ENCODE data around the gene RAPH1. TPM values are rescaled to one million over a fixed set of nuclear protein-coding genes. Genes with fewer than 3 reads are reported as not detected.
"Not testable (repeated sequence)": the region's sequence is repeated elsewhere in the genome, so short reads cannot be mapped to it uniquely, and the experiment has no call there.

Gene RAPH1
- total RNA-seq, 1 experiment from 2014 or later = not detected

DNA sequence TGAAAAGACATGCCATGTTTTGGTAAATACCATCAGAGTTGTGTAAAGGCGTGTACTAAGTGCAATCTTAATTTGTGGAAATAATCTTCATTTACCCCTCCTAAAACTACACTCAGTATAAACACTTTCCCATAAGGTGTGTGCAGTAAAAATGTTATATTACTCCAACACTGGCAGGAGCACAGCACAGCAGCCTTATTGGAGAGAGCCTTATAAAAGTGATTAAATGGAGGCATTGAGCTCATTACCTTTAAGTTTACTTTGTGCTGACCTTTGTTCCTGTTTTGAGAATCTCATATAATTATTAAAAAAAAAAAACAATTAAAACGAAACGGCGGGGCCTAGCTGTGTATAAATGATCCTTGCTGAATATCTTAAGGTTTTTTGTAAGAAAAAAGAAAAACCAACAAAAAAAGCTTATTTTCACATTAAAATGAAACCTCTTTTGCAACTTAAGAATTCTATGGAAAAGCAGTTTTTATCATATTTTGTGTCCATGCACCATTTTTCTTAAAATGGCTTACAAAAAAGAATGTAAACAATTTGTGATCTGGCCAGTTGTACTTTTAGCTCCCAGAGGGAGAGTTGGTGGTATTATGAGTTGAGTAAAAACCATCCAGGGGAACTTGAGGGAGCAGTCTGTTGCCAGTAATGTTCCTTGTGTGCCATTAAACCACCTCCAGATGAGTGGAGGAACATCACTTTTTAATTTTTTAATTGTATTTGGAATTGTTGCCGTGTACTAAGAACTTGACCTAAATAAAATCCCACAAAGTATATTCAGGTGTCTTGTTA is 103.5 kb downstream of the RAPH1 start:
- Histone ChIP-seq H3K4me2 (ENCODE audit: low read depth, low read length, poor library complexity, severe bottlenecking) (no peak overlapping the region), H3K9me2 (replicated peaks; ENCODE audit: insufficient read depth, low read length) (no peaks in the 10 kb centered on the region)

DNA sequence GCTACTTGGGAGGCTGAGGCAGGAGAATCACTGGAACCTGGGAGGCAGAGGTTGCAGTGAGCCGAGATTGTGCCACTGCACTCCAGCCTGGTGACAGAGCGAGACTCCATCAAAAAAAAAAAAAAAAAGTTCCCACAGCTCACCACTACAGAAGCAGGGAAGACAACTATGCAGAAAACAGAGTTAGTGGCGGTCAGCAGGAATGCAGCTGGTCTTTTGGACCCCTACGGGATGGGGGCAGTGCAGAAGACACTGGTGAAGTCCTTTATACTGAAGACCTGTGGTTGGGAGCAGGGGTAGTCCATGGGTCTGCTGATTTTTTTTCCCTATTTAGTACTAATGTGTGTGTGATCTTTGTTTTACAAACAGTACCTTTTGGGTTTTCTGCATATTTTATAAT is 105.5 kb downstream of the RAPH1 start:
- H3K4me2 ChIP-seq (ENCODE audit: low read depth, low read length, poor library complexity, severe bottlenecking); H4K20me1 ChIP-seq (ENCODE audit: insufficient read depth, low read depth, low read length); H3K9me2 ChIP-seq (replicated peaks; ENCODE audit: insufficient read depth, low read length); H3K4me3 ChIP-seq (ENCODE audit: low read length); DNase-seq; H3K4me1 ChIP-seq (ENCODE audit: low read length); H3K27me3 ChIP-seq (ENCODE audit: low read length); H2AFZ ChIP-seq (ENCODE audit: low read length); H3K9ac ChIP-seq (ENCODE audit: low read length); H3K9me3 ChIP-seq (ENCODE audit: low read length); H3K27ac ChIP-seq (ENCODE audit: low read length); H3K79me2 ChIP-seq (ENCODE audit: low read length): not testable (repeated sequence)
- peaks cover 18% of the 10 kb centered on the region for H3K36me3 ChIP-seq (ENCODE audit: insufficient read depth, low read length)

More for the DNA sequence above, 103.5 kb downstream of the RAPH1 start:
- H2AFZ ChIP-seq (ENCODE audit: low read length) = no peak overlapping the region
- H3K27ac ChIP-seq (ENCODE audit: low read length) = no peak overlapping the region
- no peaks in the 10 kb centered on the region for H3K27me3 ChIP-seq (ENCODE audit: low read length)
- no peak overlapping the region for H3K4me3 ChIP-seq (ENCODE audit: low read length)
- no peak for DNase-seq
- H3K36me3 ChIP-seq (ENCODE audit: insufficient read depth, low read length) = peaks cover 14% of the 10 kb centered on the region
- H3K9ac ChIP-seq (ENCODE audit: low read length) = no peak overlapping the region
- no peaks in the 10 kb centered on the region for H4K20me1 ChIP-seq (ENCODE audit: insufficient read depth, low read depth, low read length)
- H3K9me3 ChIP-seq (ENCODE audit: low read length) = no peaks in the 10 kb centered on the region
- 0 out of 2 replicates have a peak, but pooled peaks cover 3% of the 10 kb centered on the region for H3K4me1 ChIP-seq (ENCODE audit: low read length)
- H3K79me2 ChIP-seq (ENCODE audit: low read length) = no peaks in the 10 kb centered on the region

GRCh38 chr2:203427061-203427460 is 108.0 kb downstream of the RAPH1 start:
- Histone ChIP-seq H3K79me2 (ENCODE audit: low read length) (no peaks in the 10 kb centered on the region), H3K9ac (ENCODE audit: low read length) (no peak overlapping the region), H4K20me1 (ENCODE audit: insufficient read depth, low read depth, low read length) (no peaks in the 10 kb centered on the region), H2AFZ (ENCODE audit: low read length) (no peak overlapping the region), H3K9me3 (ENCODE audit: low read length) (no peaks in the 10 kb centered on the region), H3K4me2 (ENCODE audit: low read depth, low read length, poor library complexity, severe bottlenecking) (no peak overlapping the region), H3K4me3 (ENCODE audit: low read length) (no peak overlapping the region), H3K36me3 (ENCODE audit: insufficient read depth, low read length) (peaks cover 21% of the 10 kb centered on the region), H3K27me3 (ENCODE audit: low read length) (no peaks in the 10 kb centered on the region), H3K9me2 (replicated peaks; ENCODE audit: insufficient read depth, low read length) (no peaks in the 10 kb centered on the region), H3K4me1 (ENCODE audit: low read length) (0 out of 2 replicates have a peak, but pooled peaks cover 3% of the 10 kb centered on the region), H3K27ac (ENCODE audit: low read length) (no peak overlapping the region)
- no peak for DNase-seq

DNA sequence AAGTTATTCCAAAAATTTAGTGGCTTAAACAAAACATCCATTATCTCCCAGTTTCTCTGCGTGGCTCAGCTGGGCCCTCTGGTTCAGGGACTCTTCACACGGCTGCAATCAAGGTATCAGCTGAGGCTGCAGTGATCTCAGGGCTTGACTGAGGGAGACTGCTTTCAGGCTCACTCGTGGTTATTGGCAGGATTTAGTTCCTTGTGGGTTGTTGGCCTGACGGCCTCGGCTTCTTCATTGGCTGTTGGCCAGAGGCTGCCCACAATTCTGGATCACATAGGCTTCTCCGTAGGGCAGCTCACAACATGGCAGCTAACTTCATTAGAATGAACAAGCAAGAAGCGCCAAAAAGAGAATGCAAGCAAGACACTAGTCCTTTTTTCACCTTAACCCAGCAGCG is 116.8 kb downstream of the RAPH1 start:
- Histone ChIP-seq H3K9me3 (ENCODE audit: low read length) (no peaks in the 10 kb centered on the region), H3K4me3 (ENCODE audit: low read length) (no peak overlapping the region), H3K27me3 (ENCODE audit: low read length) (no peaks in the 10 kb centered on the region), H3K79me2 (ENCODE audit: low read length) (peaks cover 13% of the 10 kb centered on the region), H3K36me3 (ENCODE audit: insufficient read depth, low read length) (peaks cover 29% of the 10 kb centered on the region; the same call in 1 of the 2 replicates), H2AFZ (ENCODE audit: low read length) (no peak overlapping the region), H3K27ac (ENCODE audit: low read length) (no peak overlapping the region), H3K9me2 (replicated peaks; ENCODE audit: insufficient read depth, low read length) (no peaks in the 10 kb centered on the region), H4K20me1 (ENCODE audit: insufficient read depth, low read depth, low read length) (no peaks in the 10 kb centered on the region), H3K4me1 (ENCODE audit: low read length) (no peaks in the 10 kb centered on the region), H3K4me2 (ENCODE audit: low read depth, low read length, poor library complexity, severe bottlenecking) (no peak overlapping the region), H3K9ac (ENCODE audit: low read length) (no peak overlapping the region)
- no peak for DNase-seq

DNA sequence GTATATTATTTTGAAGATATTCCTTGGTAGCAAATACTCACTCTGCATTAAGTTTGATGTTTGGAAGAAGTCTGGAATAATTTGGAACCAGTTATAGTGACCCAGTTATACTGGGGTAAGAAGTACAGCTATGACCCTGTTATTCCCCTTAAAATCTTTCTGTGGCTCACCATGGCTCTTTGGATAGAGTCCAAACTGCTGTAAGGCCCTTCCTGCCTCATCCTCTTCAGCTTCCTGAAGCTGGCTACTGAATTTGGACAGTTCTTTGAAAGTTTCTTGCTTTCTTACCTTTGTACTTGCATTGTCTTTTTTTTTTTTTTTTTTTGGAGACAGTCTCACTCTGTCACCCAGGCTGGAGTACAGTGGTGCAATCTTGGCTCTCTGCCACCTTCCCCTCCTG is 121.3 kb downstream of the RAPH1 start:
- no peak overlapping the region for H2AFZ ChIP-seq (ENCODE audit: low read length)
- H4K20me1 ChIP-seq (ENCODE audit: insufficient read depth, low read depth, low read length) = no peaks in the 10 kb centered on the region
- no peak overlapping the region for H3K9ac ChIP-seq (ENCODE audit: low read length)
- H3K79me2 ChIP-seq (ENCODE audit: low read length) = peaks cover 20% of the 10 kb centered on the region
- DNase-seq = no peak
- H3K27me3 ChIP-seq (ENCODE audit: low read length) = no peaks in the 10 kb centered on the region
- no peak overlapping the region for H3K27ac ChIP-seq (ENCODE audit: low read length)
- H3K9me2 ChIP-seq (replicated peaks; ENCODE audit: insufficient read depth, low read length) = no peaks in the 10 kb centered on the region
- no peaks in the 10 kb centered on the region for H3K9me3 ChIP-seq (ENCODE audit: low read length)
- no peaks in the 10 kb centered on the region for H3K4me1 ChIP-seq (ENCODE audit: low read length)
- no peak overlapping the region for H3K4me3 ChIP-seq (ENCODE audit: low read length)
- peaks cover 50% of the 10 kb centered on the region; the same call in 1 of the 2 replicates for H3K36me3 ChIP-seq (ENCODE audit: insufficient read depth, low read length)
- no peak overlapping the region for H3K4me2 ChIP-seq (ENCODE audit: low read depth, low read length, poor library complexity, severe bottlenecking)

DNA sequence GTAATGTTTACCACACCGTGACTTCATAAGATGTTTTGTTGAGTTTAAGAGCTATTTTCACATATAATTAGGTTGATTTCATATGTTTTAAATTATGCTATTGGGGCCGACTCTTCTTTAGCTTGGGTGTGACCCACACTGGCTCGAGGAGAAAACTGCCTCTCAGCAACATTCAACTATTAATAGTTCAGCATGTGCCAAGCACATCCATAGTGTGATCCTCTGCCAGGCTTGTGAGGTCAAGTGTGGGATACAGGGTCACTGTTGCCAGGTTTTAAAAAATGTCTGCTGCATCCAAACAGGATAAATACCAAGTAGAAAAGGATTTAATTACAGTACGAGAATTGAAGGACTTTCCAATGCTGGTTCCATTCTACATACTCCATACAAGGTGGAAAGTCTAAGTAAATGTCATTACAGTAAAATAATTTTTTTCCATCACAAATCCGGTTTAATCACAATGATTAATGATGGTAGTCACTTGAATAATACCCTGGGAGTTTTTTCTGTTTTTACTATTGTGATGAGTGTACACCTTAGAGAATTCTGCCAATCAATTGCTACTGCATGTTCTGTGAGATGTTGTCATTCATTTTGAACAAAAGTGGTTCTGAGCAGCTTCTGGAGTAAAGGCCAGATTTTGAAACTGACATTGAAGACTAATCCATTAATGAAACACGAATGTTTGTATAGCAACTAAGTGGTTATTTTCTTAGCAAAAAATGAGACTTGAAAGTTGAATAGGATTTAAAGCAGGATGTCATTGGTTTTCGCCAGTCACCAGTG is 122.4 kb downstream of the RAPH1 start:
- no peaks in the 10 kb centered on the region for H3K9me2 ChIP-seq (replicated peaks; ENCODE audit: insufficient read depth, low read length)

DNA sequence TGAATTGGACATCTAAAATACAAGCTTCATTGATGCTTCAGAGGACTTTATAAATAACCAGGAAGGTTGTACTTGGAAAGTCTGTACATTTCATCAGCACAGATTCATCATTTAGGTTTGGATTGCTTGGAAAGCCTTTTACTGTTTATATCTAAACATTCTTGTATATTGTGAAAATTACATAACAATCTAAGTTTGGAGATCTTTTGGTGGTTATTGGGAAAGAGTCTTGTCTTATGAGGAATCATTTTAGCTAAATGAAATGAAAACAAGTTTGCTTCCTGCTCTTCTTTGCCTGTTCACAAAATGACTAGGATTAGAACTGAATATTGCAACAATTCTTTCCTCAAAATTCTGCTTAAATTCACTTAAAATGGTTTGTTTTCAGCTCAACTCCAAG is 127.6 kb downstream of the RAPH1 start:
- no peak for DNase-seq

More for the DNA sequence above, 122.4 kb downstream of the RAPH1 start:
- H3K4me1 ChIP-seq (ENCODE audit: low read length) = no peaks in the 10 kb centered on the region
- no peak for DNase-seq
- peaks cover 43% of the 10 kb centered on the region; the same call in 1 of the 2 replicates for H3K36me3 ChIP-seq (ENCODE audit: insufficient read depth, low read length)
- no peaks in the 10 kb centered on the region for H3K9me3 ChIP-seq (ENCODE audit: low read length)
- H3K9ac ChIP-seq (ENCODE audit: low read length) = no peak overlapping the region
- no peak overlapping the region for H3K4me3 ChIP-seq (ENCODE audit: low read length)
- H3K79me2 ChIP-seq (ENCODE audit: low read length) = peaks cover 18% of the 10 kb centered on the region
- H2AFZ ChIP-seq (ENCODE audit: low read length) = no peak overlapping the region
- no peak overlapping the region for H3K27ac ChIP-seq (ENCODE audit: low read length)
- H3K4me2 ChIP-seq (ENCODE audit: low read depth, low read length, poor library complexity, severe bottlenecking) = no peak overlapping the region
- no peaks in the 10 kb centered on the region for H3K27me3 ChIP-seq (ENCODE audit: low read length)
- no peaks in the 10 kb centered on the region for H4K20me1 ChIP-seq (ENCODE audit: insufficient read depth, low read depth, low read length)

DNA sequence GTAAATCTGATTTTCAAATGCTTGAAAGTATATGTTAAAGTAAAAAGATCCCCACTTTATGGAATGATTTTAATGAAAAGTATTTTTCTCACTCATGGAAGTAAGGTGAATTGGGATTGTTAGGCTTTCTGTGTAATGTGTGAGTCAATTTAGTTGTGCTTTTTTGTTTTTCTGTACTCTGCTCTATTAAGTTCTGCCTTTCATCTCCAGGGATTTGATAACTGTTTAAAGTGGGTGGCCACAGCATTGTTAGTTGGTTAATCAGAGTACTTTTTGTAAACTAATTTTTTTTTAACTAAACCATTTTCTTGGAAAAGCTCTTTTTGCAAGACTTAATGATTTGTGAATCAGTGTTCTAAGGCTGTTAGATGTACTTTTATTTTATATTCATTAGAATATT is 130.1 kb downstream of the RAPH1 start:
- Histone ChIP-seq H3K79me2 (ENCODE audit: low read length) (peaks cover 20% of the 10 kb centered on the region), H4K20me1 (ENCODE audit: insufficient read depth, low read depth, low read length) (no peaks in the 10 kb centered on the region), H2AFZ (ENCODE audit: low read length) (no peak overlapping the region), H3K27ac (ENCODE audit: low read length) (no peak overlapping the region), H3K36me3 (ENCODE audit: insufficient read depth, low read length) (peaks cover 35% of the 10 kb centered on the region), H3K4me3 (ENCODE audit: low read length) (no peak overlapping the region), H3K4me1 (ENCODE audit: low read length) (no peaks in the 10 kb centered on the region), H3K27me3 (ENCODE audit: low read length) (no peaks in the 10 kb centered on the region), H3K4me2 (ENCODE audit: low read depth, low read length, poor library complexity, severe bottlenecking) (no peak overlapping the region), H3K9me2 (replicated peaks; ENCODE audit: insufficient read depth, low read length) (no peaks in the 10 kb centered on the region), H3K9ac (ENCODE audit: low read length) (no peak overlapping the region), H3K9me3 (ENCODE audit: low read length) (no peaks in the 10 kb centered on the region)
- no peak for DNase-seq

More for the DNA sequence above, 127.6 kb downstream of the RAPH1 start:
- Histone ChIP-seq H3K4me2 (ENCODE audit: low read depth, low read length, poor library complexity, severe bottlenecking) (no peak overlapping the region), H2AFZ (ENCODE audit: low read length) (no peak overlapping the region), H3K27me3 (ENCODE audit: low read length) (no peaks in the 10 kb centered on the region), H3K27ac (ENCODE audit: low read length) (no peak overlapping the region), H3K9me2 (replicated peaks; ENCODE audit: insufficient read depth, low read length) (no peaks in the 10 kb centered on the region), H3K4me1 (ENCODE audit: low read length) (no peaks in the 10 kb centered on the region), H3K4me3 (ENCODE audit: low read length) (no peak overlapping the region), H3K36me3 (ENCODE audit: insufficient read depth, low read length) (peaks cover 49% of the 10 kb centered on the region), H3K9me3 (ENCODE audit: low read length) (no peaks in the 10 kb centered on the region), H3K9ac (ENCODE audit: low read length) (no peak overlapping the region), H3K79me2 (ENCODE audit: low read length) (peaks cover 25% of the 10 kb centered on the region), H4K20me1 (ENCODE audit: insufficient read depth, low read depth, low read length) (no peaks in the 10 kb centered on the region)

Measured in Karpas-422 (cell line).